HepG2 (cell line): Measurements from ENCODE around the gene ATG4B. TPM values are rescaled to one million over a fixed set of nuclear protein-coding genes. Genes with fewer than 3 reads are reported as not detected.

Source experiments
- ATAC-seq: fragments of 200-7000 bp; cut with Tn5 transposase; 3 replicates; pipeline ENCODE4 v1.9.1; 2020; ENCODE audit warnings: mild to moderate bottlenecking, moderate library complexity
- BruUV-seq: library from RNA; stranded (reverse); fragments of 400-500 nt; replicated peaks from 2 replicates; lab custom pipeline; 2021; lab: Mats Ljungman, UMichigan
- CTCF ChIA-PET: fragments of 300-600 bp; formaldehyde crosslinking; extraction: SDS; loops from one replicate; lab custom pipeline; 2021; ENCODE audit warnings: low total read pairs, inconsistent platforms, low intra/inter-chr PET ratio; lab: Yijun Ruan, JAX
- POLR2A ChIA-PET: fragments of 350-600 bp; sonication (Branson Sonifier 250); formaldehyde crosslinking; loops from one replicate; lab custom pipeline; 2020; ENCODE audit warnings: antibody characterized with exemption, inconsistent platforms; lab: Yijun Ruan, JAX
- DNase-seq: peaks from one replicate; pipeline ENCODE4 v3.0.0-alpha.2; 2015; ENCODE audit warnings: low spot score
- FAIRE-seq: peaks from 3 replicates; lab custom pipeline; 2011; peaks lifted over from hg19 to GRCh38; lab: Jason Lieb, UNC
- H2AFZ ChIP-seq: one replicate; pipeline ENCODE4 v1.6.1; 2011; ENCODE audit warnings: low read length, inconsistent platforms
- H3K27ac ChIP-seq: fragments of 300-600 bp; 3 replicates; pipeline ENCODE4 v1.8.0; 2011; ENCODE audit warnings: mixed run types, mild to moderate bottlenecking, mixed read lengths, low read length, inconsistent platforms; ENCODE audit not compliant: insufficient read depth; ENCODE audit errors: extremely low read length
- H3K27me3 ChIP-seq, 2 experiments: fragments of 200-600 bp in 1 of 2; 2 replicates in 1 of 2; 3 replicates in 1 of 2; pipeline versions ENCODE4 v1.6.0 to v1.8.0; 2011; ENCODE audit warnings: low read length in 2 of 2, mild to moderate bottlenecking in 2 of 2, moderate library complexity in 2 of 2, inconsistent platforms in 1 of 2; ENCODE audit not compliant: insufficient read depth in 2 of 2, control insufficient read depth in 1 of 2
- H3K36me3 ChIP-seq, 2 experiments: fragments of 200-600 bp in 1 of 2; replicated peaks in 1 of 2; 2 replicates in 1 of 2; 3 replicates in 1 of 2; pipeline versions ENCODE4 v1.5.1 to v1.8.0; 2011; ENCODE audit warnings: low read length in 2 of 2, inconsistent platforms in 1 of 2; ENCODE audit not compliant: insufficient read depth in 2 of 2, control insufficient read depth in 1 of 2
- H3K4me1 ChIP-seq: 2 replicates; pipeline ENCODE4 v1.5.1; 2012; ENCODE audit warnings: low read length, inconsistent platforms; ENCODE audit not compliant: insufficient read depth
- H3K4me2 ChIP-seq: 2 replicates; pipeline ENCODE4 v1.6.0; 2011; ENCODE audit warnings: low read depth, low read length, inconsistent platforms
- H3K4me3 ChIP-seq, 3 experiments: fragments of 200-600 bp in 1 of 3; sonication (generic), shearing (Covaris generic) in 1 of 3; replicated peaks in 1 of 3; 2 replicates each; pipeline ENCODE4 v1.5.1; 2011 to 2016; ENCODE audit warnings: low read length in 3 of 3, inconsistent platforms in 2 of 3, low read depth in 2 of 3, mild to moderate bottlenecking in 2 of 3, control low read depth in 1 of 3, mixed read lengths in 1 of 3; ENCODE audit not compliant: insufficient read depth in 1 of 3
- H3K79me2 ChIP-seq: one replicate; pipeline ENCODE4 v1.6.1; 2011; ENCODE audit warnings: low read length, inconsistent platforms; ENCODE audit not compliant: insufficient read depth
- H3K9ac ChIP-seq: 2 replicates; pipeline ENCODE4 v1.6.0; 2011; ENCODE audit warnings: mild to moderate bottlenecking, low read depth, low read length, inconsistent platforms; ENCODE audit not compliant: insufficient read depth
- H3K9me3 ChIP-seq: 2 replicates; pipeline ENCODE4 v1.5.1; 2012; ENCODE audit warnings: mild to moderate bottlenecking, low read length
- H4K20me1 ChIP-seq: 2 replicates; pipeline ENCODE4 v1.6.0; 2011; ENCODE audit warnings: inconsistent platforms, mild to moderate bottlenecking, low read length, moderate library complexity; ENCODE audit not compliant: insufficient read depth
- IKZF4 ChIP-seq: sonication (generic); formaldehyde crosslinking; IDR thresholded peaks from 2 replicates; pipeline ENCODE4 v1.5.1; 2020; ENCODE audit warnings: borderline replicate concordance, mild to moderate bottlenecking, low read depth, missing genetic modification reagents; ENCODE audit errors: not compliant biosample characterization
- MZF1 ChIP-seq: sonication (generic); formaldehyde crosslinking; IDR thresholded peaks from 2 replicates; pipeline ENCODE4 v1.8.1; 2023; ENCODE audit warnings: mild to moderate bottlenecking, missing genetic modification reagents, borderline replicate concordance
- TBX2 ChIP-seq: sonication (generic); formaldehyde crosslinking; IDR thresholded peaks from 2 replicates; pipeline ENCODE4 v1.5.0; 2020; ENCODE audit warnings: missing genetic modification reagents, mild to moderate bottlenecking, borderline replicate concordance
- ZNF180 ChIP-seq: sonication (generic); formaldehyde crosslinking; IDR thresholded peaks from 2 replicates; pipeline ENCODE4 v1.4.0; 2020; ENCODE audit warnings: low read depth, missing genetic modification reagents, borderline replicate concordance
- ZNF383 ChIP-seq: sonication (generic); formaldehyde crosslinking; IDR thresholded peaks from 2 replicates; pipeline ENCODE4 v1.4.0; 2020; ENCODE audit warnings: missing genetic modification reagents, mild to moderate bottlenecking, borderline replicate concordance
- WGBS: methylation state at CpG from one replicate; pipeline ENCODE4 v1.1.6; 2017; ENCODE audit warnings: low lambda C conversion rate; 5-methylcytosine and 5-hydroxymethylcytosine counted together
- in situ Hi-C: cut with HindIII; loops from 2 replicates; pipeline ENCODE4 v1.10.0; 2017; ENCODE audit warnings: low pct_unique_long_range_greater_than_20kb; ENCODE audit not compliant: extremely low pct_ligation_motif_present
- intact Hi-C: fragments of 100-400 bp; cut with micrococcal nuclease; formaldehyde crosslinking; loops from one replicate; pipeline ENCODE4 v1.10.0; 2022; ENCODE audit not compliant: unreplicated experiment
- polyA plus RNA-seq, 8 experiments: library from polyadenylated mRNA; depleted of rRNA in 3 of 8; stranded (reverse) in 7 of 8; unstranded in 1 of 8; fragments of >200 nt; fragmentation: Illumina TruSeq in 4 of 8; extraction: Trizol in 4 of 8; gene quantifications; 2 replicates each; pipeline versions ENCODE4 v1.2.1 to v1.2.3, GENCODE V29; 2011 to 2016; ENCODE audit warnings: low read depth in 4 of 8, missing spikeins in 1 of 8, mixed read lengths in 1 of 8; ENCODE audit not compliant: insufficient read depth in 1 of 8
- total RNA-seq, 5 experiments: library from RNA; depleted of rRNA; stranded (reverse); fragments of >200 nt; fragmentation: Illumina TruSeq; extraction: Trizol; gene quantifications; 2 replicates each; pipeline ENCODE4 v1.2.3, GENCODE V29; 2016; ENCODE audit warnings: low read depth in 1 of 5
- TF ChIP-seq, protein P1 (sequence below): sonication (generic); formaldehyde crosslinking; IDR thresholded peaks from 2 replicates; pipeline ENCODE4 v1.5.1; 2020; ENCODE audit warnings: mild to moderate bottlenecking, missing genetic modification reagents, moderate library complexity
- TF ChIP-seq, protein P2 (sequence below): sonication (generic); formaldehyde crosslinking; IDR thresholded peaks from 2 replicates; pipeline ENCODE4 v1.8.0; 2022; ENCODE audit warnings: mild to moderate bottlenecking, missing genetic modification reagents, borderline replicate concordance
- TF ChIP-seq, protein P3 (sequence below): sonication (generic); formaldehyde crosslinking; IDR thresholded peaks from 2 replicates; pipeline ENCODE4 v1.8.1; 2023; ENCODE audit warnings: mild to moderate bottlenecking, missing genetic modification reagents

ATG4B gene
- total and polyA plus RNA-seq, 2 of the 13 experiments (the other 11 are each of a cell fraction or from before 2014, with no cell fraction given) = 95.5 to 239 TPM

DNA sequence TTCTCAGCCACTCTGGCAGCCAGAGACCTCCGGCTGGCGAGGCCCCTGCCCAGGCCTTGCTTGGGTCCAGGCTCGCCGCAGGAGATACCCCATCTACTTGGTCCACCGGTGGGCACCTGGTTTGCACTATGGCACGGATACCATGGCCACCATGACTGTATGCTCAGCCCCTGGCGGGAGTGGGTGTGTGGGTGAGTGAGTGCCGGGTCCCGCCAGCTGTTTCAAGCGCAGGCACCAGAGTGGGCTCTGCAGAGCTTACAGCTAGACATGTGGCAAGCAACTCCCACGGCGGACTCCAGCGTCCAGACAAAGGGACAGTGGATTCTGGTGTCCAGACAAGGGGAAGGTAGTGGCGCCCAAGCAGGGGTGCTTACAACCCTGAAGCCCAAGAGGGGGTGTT is 1.4 kb downstream of the ATG4B start (continued):
- no peak for TF ChIP-seq ZNF180 (CRISPR knock-in tag)
- TF ChIP-seq ZNF383 (CRISPR knock-in tag) = no peak
- 0 out of 2 replicates have a peak, but pooled peaks have one; percentile 26 for TF ChIP-seq TBX2 (CRISPR knock-in tag)
- no peak for TF ChIP-seq IKZF4 (CRISPR knock-in tag)

GRCh38 chr2:241639385-241639784 is 1.9 kb downstream of the ATG4B start:
- ATAC-seq = no peak
- no peaks in the 10 kb centered on the region for H3K9me3 ChIP-seq
- no TSS peak for BruUV-seq
- peaks cover 87% of the 10 kb centered on the region for H3K79me2 ChIP-seq
- H3K27me3 ChIP-seq = no peaks in the 10 kb centered on the region; a peak in 1 of 5 replicates
- TF ChIP-seq, protein P1, sequence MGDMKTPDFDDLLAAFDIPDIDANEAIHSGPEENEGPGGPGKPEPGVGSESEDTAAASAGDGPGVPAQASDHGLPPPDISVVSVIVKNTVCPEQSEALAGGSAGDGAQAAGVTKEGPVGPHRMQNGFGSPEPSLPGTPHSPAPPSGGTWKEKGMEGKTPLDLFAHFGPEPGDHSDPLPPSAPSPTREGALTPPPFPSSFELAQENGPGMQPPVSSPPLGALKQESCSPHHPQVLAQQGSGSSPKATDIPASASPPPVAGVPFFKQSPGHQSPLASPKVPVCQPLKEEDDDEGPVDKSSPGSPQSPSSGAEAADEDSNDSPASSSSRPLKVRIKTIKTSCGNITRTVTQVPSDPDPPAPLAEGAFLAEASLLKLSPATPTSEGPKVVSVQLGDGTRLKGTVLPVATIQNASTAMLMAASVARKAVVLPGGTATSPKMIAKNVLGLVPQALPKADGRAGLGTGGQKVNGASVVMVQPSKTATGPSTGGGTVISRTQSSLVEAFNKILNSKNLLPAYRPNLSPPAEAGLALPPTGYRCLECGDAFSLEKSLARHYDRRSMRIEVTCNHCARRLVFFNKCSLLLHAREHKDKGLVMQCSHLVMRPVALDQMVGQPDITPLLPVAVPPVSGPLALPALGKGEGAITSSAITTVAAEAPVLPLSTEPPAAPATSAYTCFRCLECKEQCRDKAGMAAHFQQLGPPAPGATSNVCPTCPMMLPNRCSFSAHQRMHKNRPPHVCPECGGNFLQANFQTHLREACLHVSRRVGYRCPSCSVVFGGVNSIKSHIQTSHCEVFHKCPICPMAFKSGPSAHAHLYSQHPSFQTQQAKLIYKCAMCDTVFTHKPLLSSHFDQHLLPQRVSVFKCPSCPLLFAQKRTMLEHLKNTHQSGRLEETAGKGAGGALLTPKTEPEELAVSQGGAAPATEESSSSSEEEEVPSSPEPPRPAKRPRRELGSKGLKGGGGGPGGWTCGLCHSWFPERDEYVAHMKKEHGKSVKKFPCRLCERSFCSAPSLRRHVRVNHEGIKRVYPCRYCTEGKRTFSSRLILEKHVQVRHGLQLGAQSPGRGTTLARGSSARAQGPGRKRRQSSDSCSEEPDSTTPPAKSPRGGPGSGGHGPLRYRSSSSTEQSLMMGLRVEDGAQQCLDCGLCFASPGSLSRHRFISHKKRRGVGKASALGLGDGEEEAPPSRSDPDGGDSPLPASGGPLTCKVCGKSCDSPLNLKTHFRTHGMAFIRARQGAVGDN (CRISPR knock-in tag) = peak; percentile 24; the same call in 1 of the 2 replicates
- TF ChIP-seq, protein P2, sequence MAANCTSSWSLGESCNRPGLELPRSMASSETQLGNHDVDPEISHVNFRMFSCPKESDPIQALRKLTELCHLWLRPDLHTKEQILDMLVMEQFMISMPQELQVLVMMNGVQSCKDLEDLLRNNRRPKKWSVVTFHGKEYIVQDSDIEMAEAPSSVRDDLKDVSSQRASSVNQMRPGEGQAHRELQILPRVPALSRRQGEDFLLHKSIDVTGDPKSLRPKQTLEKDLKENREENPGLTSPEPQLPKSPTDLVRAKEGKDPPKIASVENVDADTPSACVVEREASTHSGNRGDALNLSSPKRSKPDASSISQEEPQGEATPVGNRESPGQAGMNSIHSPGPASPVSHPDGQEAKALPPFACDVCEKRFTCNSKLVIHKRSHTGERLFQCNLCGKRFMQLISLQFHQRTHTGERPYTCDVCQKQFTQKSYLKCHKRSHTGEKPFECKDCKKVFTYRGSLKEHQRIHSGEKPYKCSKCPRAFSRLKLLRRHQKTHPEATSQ (CRISPR knock-in tag) = no peak
- TF ChIP-seq MZF1 (CRISPR knock-in tag) = 0 out of 2 replicates have a peak, but pooled peaks have one; percentile 7
- TF ChIP-seq, protein P3, sequence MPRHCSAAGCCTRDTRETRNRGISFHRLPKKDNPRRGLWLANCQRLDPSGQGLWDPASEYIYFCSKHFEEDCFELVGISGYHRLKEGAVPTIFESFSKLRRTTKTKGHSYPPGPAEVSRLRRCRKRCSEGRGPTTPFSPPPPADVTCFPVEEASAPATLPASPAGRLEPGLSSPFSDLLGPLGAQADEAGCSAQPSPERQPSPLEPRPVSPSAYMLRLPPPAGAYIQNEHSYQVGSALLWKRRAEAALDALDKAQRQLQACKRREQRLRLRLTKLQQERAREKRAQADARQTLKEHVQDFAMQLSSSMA = no peak
- WGBS = 79% methylated on average over 7 of the region's 7 CpGs
- CTCF ChIA-PET = no interaction called here
- peak overlapping the region; percentile 95 to 100 (median 99); a peak in 5 of 6 replicates for H3K4me3 ChIP-seq
- in situ Hi-C loops = loop anchor here (25.0 kb wide), 1 partner anchor 777 kb away; the partner anchor contains the start of gene AGXT
- no peak for DNase-seq
- H3K36me3 ChIP-seq = peaks cover 5 to 18% of the 10 kb centered on the region in 2 experiments
- peaks cover 69% of the 10 kb centered on the region for H3K4me1 ChIP-seq
- peak overlapping the region; percentile 86 for H3K4me2 ChIP-seq
- POLR2A ChIA-PET = no interaction called here
- intact Hi-C loops = no loop called here
- H4K20me1 ChIP-seq = peaks cover 41% of the 10 kb centered on the region
- peak overlapping the region; percentile 1 for H3K27ac ChIP-seq
- no peak overlapping the region for H2AFZ ChIP-seq
- H3K9ac ChIP-seq = 0 out of 2 replicates have a peak overlapping the region, but pooled peaks have one; percentile 100
- FAIRE-seq = no peak
